ENCODE measurements around the gene ZRANB2. TPM values are rescaled to one million over a fixed set of nuclear protein-coding genes. Genes with fewer than 3 reads are reported as not detected.

Gene ZRANB2
- total and polyA plus RNA-seq, 4 donors: 12.7 to 44.3 (median 30.2) TPM

GRCh38 chr1:71053146-71053545 lies 27.7 kb downstream of the ZRANB2 start:
- no peak overlapping the region for H3K27ac ChIP-seq (ENCODE audit: low read depth in 1 of 2, low read length in 2 of 2)
- no peaks in the 10 kb centered on the region for H3K9me3 ChIP-seq (ENCODE audit: control insufficient read depth in 4 of 4, low read length in 3 of 4)
- H3K27me3 ChIP-seq (ENCODE audit: control insufficient read depth in 4 of 4, insufficient read depth in 4 of 4, low read length in 3 of 4): peaks cover 0 to 9% (median under 1%) of the 10 kb centered on the region in 4 donors
- WGBS: 67% methylated on average over 1 of the region's 1 CpG
- no peak overlapping the region for H3K9ac ChIP-seq (ENCODE audit: low read depth in 1 of 2, low read length in 2 of 2)
- peaks cover 0 to under 1% (median 0%) of the 10 kb centered on the region in 4 donors for H3K4me1 ChIP-seq (ENCODE audit: control insufficient read depth in 4 of 4, insufficient read depth in 4 of 4, low read length in 3 of 4)
- no peak for DNase-seq (ENCODE audit: low spot score)
- no peak for TF ChIP-seq GABPA (IDR thresholded peaks at IDR 0.05 in 1 of 2, conservative IDR thresholded peaks at IDR 0.05 in 1 of 2)
- H3K36me3 ChIP-seq (ENCODE audit: control insufficient read depth in 4 of 4, insufficient read depth in 3 of 4, low read depth in 1 of 4, low read length in 3 of 4): peaks cover 0 to 10% (median 3%) of the 10 kb centered on the region in 4 donors
- no peak overlapping the region for H3K4me3 ChIP-seq (ENCODE audit: low read depth in 1 of 3, low read length in 3 of 3)

DNA sequence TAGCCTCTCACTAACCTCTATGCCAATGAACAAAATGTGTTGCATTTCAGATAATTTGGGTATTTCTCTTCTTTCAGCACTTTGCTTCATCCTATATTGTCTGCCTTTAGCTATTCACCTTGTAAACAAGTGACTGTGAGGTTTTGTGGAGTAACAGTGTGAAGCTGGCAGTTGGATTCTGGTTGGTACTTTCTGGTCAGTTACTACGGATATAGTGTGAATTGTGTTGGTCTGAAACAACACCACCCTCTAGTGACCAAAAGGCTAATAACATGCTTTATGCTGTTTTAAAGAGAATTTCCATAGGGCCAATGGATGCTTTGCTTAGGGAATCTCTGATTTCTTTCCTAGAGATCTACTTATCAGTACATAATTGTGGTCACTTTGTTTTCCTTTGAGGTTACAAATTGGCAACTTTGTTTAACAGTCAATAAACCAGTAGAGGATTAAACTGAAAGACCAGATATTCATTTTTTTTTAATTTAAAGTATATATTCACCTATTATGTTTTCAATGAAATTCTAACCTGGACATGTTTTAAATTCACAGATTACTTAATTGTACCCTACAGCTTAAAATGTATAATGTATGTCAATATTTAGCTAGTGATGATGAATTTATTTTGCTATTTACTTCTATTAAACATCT lies 30.8 kb downstream of the ZRANB2 start:
- no peak overlapping the region for H3K9ac ChIP-seq (ENCODE audit: low read depth in 1 of 2, low read length in 2 of 2)
- H3K27me3 ChIP-seq (ENCODE audit: control insufficient read depth in 4 of 4, insufficient read depth in 4 of 4, low read length in 3 of 4): peaks cover 0 to 12% (median 2%) of the 10 kb centered on the region in 4 donors
- H3K9me3 ChIP-seq (ENCODE audit: control insufficient read depth in 4 of 4, low read length in 3 of 4): no peaks in the 10 kb centered on the region
- H3K36me3 ChIP-seq (ENCODE audit: control insufficient read depth in 4 of 4, insufficient read depth in 3 of 4, low read depth in 1 of 4, low read length in 3 of 4): no peaks in the 10 kb centered on the region
- no peak for DNase-seq (ENCODE audit: low spot score)
- H3K27ac ChIP-seq (ENCODE audit: low read depth in 1 of 2, low read length in 2 of 2): no peak overlapping the region
- peaks cover 6 to 14% (median 10%) of the 10 kb centered on the region in 4 donors for H3K4me1 ChIP-seq (ENCODE audit: control insufficient read depth in 4 of 4, insufficient read depth in 4 of 4, low read length in 3 of 4)
- TF ChIP-seq SP1 (IDR thresholded peaks at IDR 0.05) (no peak), RAD21 (IDR thresholded peaks at IDR 0.05) (peak; percentile 93 to 95)
- TF ChIP-seq, protein P1, sequence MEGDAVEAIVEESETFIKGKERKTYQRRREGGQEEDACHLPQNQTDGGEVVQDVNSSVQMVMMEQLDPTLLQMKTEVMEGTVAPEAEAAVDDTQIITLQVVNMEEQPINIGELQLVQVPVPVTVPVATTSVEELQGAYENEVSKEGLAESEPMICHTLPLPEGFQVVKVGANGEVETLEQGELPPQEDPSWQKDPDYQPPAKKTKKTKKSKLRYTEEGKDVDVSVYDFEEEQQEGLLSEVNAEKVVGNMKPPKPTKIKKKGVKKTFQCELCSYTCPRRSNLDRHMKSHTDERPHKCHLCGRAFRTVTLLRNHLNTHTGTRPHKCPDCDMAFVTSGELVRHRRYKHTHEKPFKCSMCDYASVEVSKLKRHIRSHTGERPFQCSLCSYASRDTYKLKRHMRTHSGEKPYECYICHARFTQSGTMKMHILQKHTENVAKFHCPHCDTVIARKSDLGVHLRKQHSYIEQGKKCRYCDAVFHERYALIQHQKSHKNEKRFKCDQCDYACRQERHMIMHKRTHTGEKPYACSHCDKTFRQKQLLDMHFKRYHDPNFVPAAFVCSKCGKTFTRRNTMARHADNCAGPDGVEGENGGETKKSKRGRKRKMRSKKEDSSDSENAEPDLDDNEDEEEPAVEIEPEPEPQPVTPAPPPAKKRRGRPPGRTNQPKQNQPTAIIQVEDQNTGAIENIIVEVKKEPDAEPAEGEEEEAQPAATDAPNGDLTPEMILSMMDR (IDR thresholded peaks at IDR 0.05; ENCODE audit: low read depth, low read length, missing input control): peak; percentile 80
- 2% methylated on average over 1 of the region's 1 CpG for WGBS
- H3K4me3 ChIP-seq (ENCODE audit: low read depth in 1 of 3, low read length in 3 of 3): no peak overlapping the region

- no peaks in the 10 kb centered on the region for H3K36me3 ChIP-seq (ENCODE audit: control insufficient read depth in 4 of 4, insufficient read depth in 3 of 4, low read depth in 1 of 4, low read length in 3 of 4)
- DNase-seq (ENCODE audit: low spot score): peak; percentile 80
- peaks cover 6 to 14% (median 10%) of the 10 kb centered on the region in 4 donors for H3K4me1 ChIP-seq (ENCODE audit: control insufficient read depth in 4 of 4, insufficient read depth in 4 of 4, low read length in 3 of 4)
- H3K9me3 ChIP-seq (ENCODE audit: control insufficient read depth in 4 of 4, low read length in 3 of 4): no peaks in the 10 kb centered on the region
- no peak within 1 kb of the TSS for H3K27ac ChIP-seq (ENCODE audit: low read depth in 1 of 2, low read length in 2 of 2)
- no peak within 1 kb of the TSS for H3K9ac ChIP-seq (ENCODE audit: low read depth in 1 of 2, low read length in 2 of 2)
- peaks cover 0 to 12% (median 2%) of the 10 kb centered on the region in 4 donors for H3K27me3 ChIP-seq (ENCODE audit: control insufficient read depth in 4 of 4, insufficient read depth in 4 of 4, low read length in 3 of 4)
- WGBS: 5% methylated on average over 56 of the region's 56 CpGs
- TF ChIP-seq EGR1 (IDR thresholded peaks at IDR 0.05; ENCODE audit: low read depth in 2 of 2): no peak
- TF ChIP-seq FOXA1 (IDR thresholded peaks at IDR 0.05): no peak
- TF ChIP-seq, protein P2, sequence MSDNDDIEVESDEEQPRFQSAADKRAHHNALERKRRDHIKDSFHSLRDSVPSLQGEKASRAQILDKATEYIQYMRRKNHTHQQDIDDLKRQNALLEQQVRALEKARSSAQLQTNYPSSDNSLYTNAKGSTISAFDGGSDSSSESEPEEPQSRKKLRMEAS (IDR thresholded peaks at IDR 0.05): no peak
- TF ChIP-seq YY1 (IDR thresholded peaks at IDR 0.05): no peak
- TF ChIP-seq FOXA2 (IDR thresholded peaks at IDR 0.05): no peak
- TF ChIP-seq ZBTB33 (IDR thresholded peaks at IDR 0.05): no peak
- H3K4me3 ChIP-seq (ENCODE audit: low read depth in 1 of 3, low read length in 3 of 3): peak within 1 kb of the TSS in 2 of 3 donors; percentile 29 to 45
Observed at GRCh38 chr1:71047635-71048607, 32.9 kb downstream of the ZRANB2 start, which contains the start of gene PTGER3. TSS of gene PTGER3 (minus strand) at chr1:71047816. CDS start at chr1:71047577, 239 bp downstream.

Measured in liver (tissue), 9 donors.